IMR-90 (cell line): Measurements from ENCODE around the gene SLC25A11.
A peak's percentile ranks its signal among the peaks of the same experiment; 100 is the strongest.

Source experiments
- CEBPB ChIP-seq: IDR thresholded peaks from 2 replicates; pipeline ENCODE4 v1.6.1; 2012; ENCODE audit warnings: low read depth, low read length, improper control_type of control experiment
- CTCF ChIP-seq: conservative IDR thresholded peaks from 2 replicates; pipeline ENCODE4 v1.5.1; 2012; ENCODE audit warnings: mild to moderate bottlenecking, low read depth, low read length, improper control_type of control experiment
- FOS ChIP-seq: fragments of 150-350 bp; IDR thresholded peaks from 2 replicates; pipeline ENCODE4 v1.6.1; 2016; ENCODE audit warnings: low read depth, low read length
- POLR2A ChIP-seq: IDR thresholded peaks from 2 replicates; pipeline ENCODE4 v1.6.1; 2012; ENCODE audit warnings: mild to moderate bottlenecking, low read depth, low read length

- peak; percentile 57 for TF ChIP-seq POLR2A
- peak; percentile 21; the same call in 1 of the 2 replicates for TF ChIP-seq CTCF
- no peak for TF ChIP-seq CEBPB
- TF ChIP-seq FOS, result no peak
Measured at GRCh38 chr17:4967539-4968485, 28.0 kb upstream of the SLC25A11 start, which contains the start of gene SPAG7.
